A549 (cell line): ENCODE measurements around the gene RRAGD. TPM values are rescaled to one million over a fixed set of nuclear protein-coding genes. Genes with fewer than 3 reads are reported as not detected.
A peak's percentile ranks its signal among the peaks of the same experiment; 100 is the strongest.

Experiments
- ATAC-seq, 2 experiments: fragments of 200-7000 bp in 1 of 2; fragments of >200 bp in 1 of 2; cut with Nextera tagmentation in 1 of 2; cut with Tn5 transposase in 1 of 2; 3 replicates each; pipeline versions ENCODE4 v1.8.0 to v1.9.1; 2018 to 2020; ENCODE audit warnings: mild to moderate bottlenecking in 1 of 2, moderate library complexity in 1 of 2
- CTCF ChIA-PET: fragments of 300-600 bp; sonication (Branson Sonifier 250); formaldehyde crosslinking; extraction: SDS; loops from one replicate; lab custom pipeline; 2021; ENCODE audit warnings: antibody characterized with exemption, inconsistent platforms; lab: Yijun Ruan, JAX
- POLR2A ChIA-PET: fragments of 350-600 bp; formaldehyde crosslinking; extraction: SDS; loops from one replicate; lab custom pipeline; 2021; ENCODE audit warnings: antibody characterized with exemption, inconsistent platforms; lab: Yijun Ruan, JAX
- DNase-seq, 2 experiments: peaks; one replicate each; pipeline versions ENCODE4 v3.0.0 to v3.0.0-alpha.2; 2011 to 2016; ENCODE audit warnings: low read depth in 1 of 2, low spot score in 1 of 2
- FAIRE-seq: peaks from 2 replicates; lab custom pipeline; 2011; peaks lifted over from hg19 to GRCh38; lab: Jason Lieb, UNC
- H3K27ac ChIP-seq, 2 experiments: fragments of >200 bp; sonication (Bioruptor Twin); formaldehyde crosslinking; 3 replicates each; pipeline ENCODE4 v1.5.1; 2016 to 2017
- H3K4me1 ChIP-seq: fragments of >200 bp; sonication (Bioruptor Twin); formaldehyde crosslinking; 3 replicates; pipeline ENCODE4 v1.6.1; 2016
- H3K4me2 ChIP-seq: fragments of >200 bp; sonication (Bioruptor Twin); formaldehyde crosslinking; 3 replicates; pipeline ENCODE4 v1.6.1; 2016
- H3K4me3 ChIP-seq: fragments of >200 bp; sonication (Bioruptor Twin); formaldehyde crosslinking; 3 replicates; pipeline ENCODE4 v1.5.1; 2016
- H3K9me3 ChIP-seq: fragments of >200 bp; sonication (Bioruptor Twin); formaldehyde crosslinking; 3 replicates; pipeline ENCODE4 v1.6.1; 2016
- BHLHE40 ChIP-seq: IDR thresholded peaks from 2 replicates; pipeline ENCODE4 v1.6.1; 2012; ENCODE audit warnings: low read depth, low read length, inconsistent platforms
- CHD2 ChIP-seq: fragments of 150-350 bp; IDR thresholded peaks from 2 replicates; pipeline ENCODE4 v1.6.1; 2014; ENCODE audit warnings: low read length; ENCODE audit not compliant: partially characterized antibody
- CTCF ChIP-seq: fragments of >200 bp; sonication (Bioruptor Twin); formaldehyde crosslinking; IDR thresholded peaks from 3 replicates; pipeline ENCODE4 v1.5.1; 2016
- EP300 ChIP-seq, 2 experiments: fragments of >200 bp; sonication (Bioruptor Twin); formaldehyde crosslinking; IDR thresholded peaks; 2 replicates in 1 of 2; 3 replicates in 1 of 2; pipeline ENCODE4 v1.6.1; 2016 to 2017
- FOXS1 ChIP-seq: fragments of 250-450 bp; sonication (Bioruptor Pico); IDR thresholded peaks from 2 replicates; pipeline ENCODE4 v1.5.0; 2020; ENCODE audit warnings: mild to moderate bottlenecking, moderate library complexity
- GATA3 ChIP-seq: IDR thresholded peaks from 2 replicates; pipeline ENCODE4 v1.6.1; 2012; ENCODE audit warnings: borderline replicate concordance
- HEYL ChIP-seq: fragments of 250-450 bp; sonication (Bioruptor Pico); IDR thresholded peaks from 2 replicates; pipeline ENCODE4 v1.8.0; 2021; ENCODE audit warnings: mild to moderate bottlenecking, moderate library complexity
- HOXA7 ChIP-seq: fragments of 250-450 bp; sonication (Bioruptor Pico); IDR thresholded peaks from 2 replicates; pipeline ENCODE4 v1.5.0; 2020; ENCODE audit warnings: mild to moderate bottlenecking, moderate library complexity
- HOXB13 ChIP-seq: fragments of 250-450 bp; sonication (Bioruptor Pico); IDR thresholded peaks from 2 replicates; pipeline ENCODE4 v1.5.0; 2020; ENCODE audit warnings: low read depth, mild to moderate bottlenecking, moderate library complexity
- JUN ChIP-seq, 2 experiments: fragments of >200 bp; sonication (Bioruptor Twin); formaldehyde crosslinking; IDR thresholded peaks; 2 replicates in 1 of 2; 3 replicates in 1 of 2; pipeline ENCODE4 v1.6.1; 2016 to 2017
- JUNB ChIP-seq: fragments of >200 bp; sonication (Bioruptor Twin); formaldehyde crosslinking; IDR thresholded peaks from 2 replicates; pipeline ENCODE4 v1.6.1; 2016
- NR3C1 ChIP-seq: fragments of >200 bp; sonication (Bioruptor Twin); formaldehyde crosslinking; IDR thresholded peaks from 3 replicates; pipeline ENCODE4 v1.6.1; 2017
- PHF8 ChIP-seq: fragments of 200-600 bp; sonication (generic); IDR thresholded peaks from 2 replicates; pipeline ENCODE4 v1.6.1; 2016; ENCODE audit warnings: low read depth, mild to moderate bottlenecking, antibody characterized with exemption, moderate library complexity, borderline replicate concordance
- POLR2AphosphoS2 ChIP-seq: conservative IDR thresholded peaks from 2 replicates; pipeline ENCODE4 v1.6.1; 2012; ENCODE audit warnings: low read length, improper control_type of control experiment, inconsistent platforms
- RAD21 ChIP-seq, 2 experiments: fragments of >200 bp in 1 of 2; sonication (Bioruptor Twin) in 1 of 2; formaldehyde crosslinking in 1 of 2; IDR thresholded peaks in 1 of 2; conservative IDR thresholded peaks in 1 of 2; 2 replicates in 1 of 2; 3 replicates in 1 of 2; pipeline ENCODE4 v1.6.1; 2012 to 2018; ENCODE audit warnings: inconsistent platforms in 1 of 2
- SMC3 ChIP-seq: fragments of >200 bp; sonication (Bioruptor Twin); formaldehyde crosslinking; IDR thresholded peaks from 3 replicates; pipeline ENCODE4 v1.6.1; 2018; ENCODE audit warnings: inconsistent platforms
- SREBF2 ChIP-seq: fragments of 450-650 bp; IDR thresholded peaks from 2 replicates; pipeline ENCODE4 v1.6.1; 2014; ENCODE audit warnings: mild to moderate bottlenecking, moderate library complexity
- ZFP36 ChIP-seq: fragments of 450-650 bp; IDR thresholded peaks from 2 replicates; pipeline ENCODE4 v1.6.1; 2014; ENCODE audit warnings: borderline replicate concordance; ENCODE audit not compliant: partially characterized antibody
- WGBS: methylation state at CpG from one replicate; pipeline ENCODE4 v1.1.6; 2017; ENCODE audit errors: missing lambda C conversion rate; 5-methylcytosine and 5-hydroxymethylcytosine counted together
- polyA plus RNA-seq, 4 experiments: library from polyadenylated mRNA; depleted of rRNA in 3 of 4; stranded (reverse); fragments of >200 nt; fragmentation: RNase III in 1 of 4; extraction: RNeasy Plus Mini Kit Qiagen cat#74134 plus additional on column Dnase treatment in 1 of 4; gene quantifications; 2 replicates in 3 of 4; 3 replicates in 1 of 4; pipeline ENCODE4 v1.2.3, GENCODE V29; 2011 to 2017
- TF ChIP-seq, protein P1 (sequence below): fragments of 450-650 bp; IDR thresholded peaks from 2 replicates; pipeline ENCODE4 v1.6.1; 2014; ENCODE audit warnings: antibody characterized with exemption
- TF ChIP-seq, protein P2 (sequence below): fragments of 250-450 bp; sonication (Bioruptor Pico); IDR thresholded peaks from 2 replicates; pipeline ENCODE4 v1.5.0; 2020; ENCODE audit warnings: low read depth, mild to moderate bottlenecking, moderate library complexity
- TF ChIP-seq, protein P3 (sequence below): fragments of 150-350 bp; IDR thresholded peaks from 2 replicates; pipeline ENCODE4 v1.6.1; 2014; ENCODE audit warnings: low read depth, mild to moderate bottlenecking, low read length
- TF ChIP-seq, protein P4 (sequence below): fragments of >200 bp; sonication (Bioruptor Twin); formaldehyde crosslinking; IDR thresholded peaks from 2 replicates; pipeline ENCODE4 v1.6.1; 2016

The RRAGD gene
- polyA plus RNA-seq, 2 of the 4 experiments (the other 2 are of a cell fraction) = 0.72 to 1.2 TPM

DNA sequence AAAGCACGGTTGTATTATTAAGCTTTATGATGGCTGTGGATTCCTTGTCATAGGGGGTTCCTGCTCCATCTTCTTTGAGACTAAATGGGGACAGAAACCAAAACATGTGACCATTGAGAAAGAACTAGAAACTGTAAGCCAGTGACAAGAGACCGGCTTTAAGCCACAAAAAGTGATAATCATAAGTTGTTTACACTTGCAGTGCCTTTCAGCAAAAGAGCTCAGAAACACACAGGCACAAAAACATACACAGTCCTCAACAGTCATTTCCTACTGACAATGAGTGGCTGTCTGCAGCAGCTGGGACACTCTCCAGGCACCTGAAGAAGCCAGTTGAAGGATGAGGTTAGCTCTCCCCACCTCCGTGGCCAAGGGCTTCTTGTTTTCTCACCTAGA lies 39.6 kb downstream of the RRAGD start:
- FAIRE-seq = no peak
- Histone ChIP-seq H3K27ac (no peak overlapping the region), H3K4me3 (no peak overlapping the region), H3K4me1 (no peaks in the 10 kb centered on the region), H3K4me2 (0 out of 3 replicates have a peak overlapping the region, but pooled peaks have one; percentile 9), H3K9me3 (no peaks in the 10 kb centered on the region)
- CTCF ChIA-PET = interaction anchor here (0.6 to 3.7 kb wide), 24 partner anchors 8 to 552 kb away, joined by 3 to 25 read pairs (median 4); partner anchors contain the start of gene UBE2J1
- ATAC-seq = no peak
- no peak for TF ChIP-seq EP300 (IDR thresholded peaks at IDR 0.05)
- TF ChIP-seq POLR2AphosphoS2 = no peak
- TF ChIP-seq NR3C1 = no peak
- no peak for DNase-seq
- POLR2A ChIA-PET = interaction anchor here (1.1 kb wide), 1 partner anchor 19 kb away, joined by 3 read pairs; no protein-coding TSS in a partner anchor
- WGBS = 75% methylated on average over 3 of the region's 3 CpGs

GRCh38 chr6:89371849-89372505 lies 40.1 kb downstream of the RRAGD start:
- ATAC-seq (peak; percentile 94 to 98), FAIRE-seq (no peak), DNase-seq (peak; percentile 49 to 62)
- H3K4me1 ChIP-seq = no peaks in the 10 kb centered on the region
- 0 out of 3 replicates have a peak overlapping the region, but pooled peaks have one; percentile 9 for H3K4me2 ChIP-seq
- H3K9me3 ChIP-seq = no peaks in the 10 kb centered on the region
- WGBS = 29% methylated on average over 6 of the region's 8 CpGs
- TF ChIP-seq PHF8 (no peak), HEYL (no peak), HOXB13 (no peak), JUN (IDR thresholded peaks at IDR 0.05) (no peak), SMC3 (peak; percentile 53), RAD21 (conservative IDR thresholded peaks at IDR 0.05 in 1 of 2, IDR thresholded peaks at IDR 0.05 in 1 of 2) (peak; percentile 48 to 59; a peak in 4 of 5 replicates), ZFP36 (no peak), CTCF (peak; percentile 72), CHD2 (no peak), JUNB (no peak), GATA3 (no peak), SREBF2 (no peak), BHLHE40 (no peak), FOXS1 (CRISPR knock-in tag) (no peak), HOXA7 (no peak)
- TF ChIP-seq, protein P1, sequence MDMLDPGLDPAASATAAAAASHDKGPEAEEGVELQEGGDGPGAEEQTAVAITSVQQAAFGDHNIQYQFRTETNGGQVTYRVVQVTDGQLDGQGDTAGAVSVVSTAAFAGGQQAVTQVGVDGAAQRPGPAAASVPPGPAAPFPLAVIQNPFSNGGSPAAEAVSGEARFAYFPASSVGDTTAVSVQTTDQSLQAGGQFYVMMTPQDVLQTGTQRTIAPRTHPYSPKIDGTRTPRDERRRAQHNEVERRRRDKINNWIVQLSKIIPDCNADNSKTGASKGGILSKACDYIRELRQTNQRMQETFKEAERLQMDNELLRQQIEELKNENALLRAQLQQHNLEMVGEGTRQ = no peak
- TF ChIP-seq, protein P2, sequence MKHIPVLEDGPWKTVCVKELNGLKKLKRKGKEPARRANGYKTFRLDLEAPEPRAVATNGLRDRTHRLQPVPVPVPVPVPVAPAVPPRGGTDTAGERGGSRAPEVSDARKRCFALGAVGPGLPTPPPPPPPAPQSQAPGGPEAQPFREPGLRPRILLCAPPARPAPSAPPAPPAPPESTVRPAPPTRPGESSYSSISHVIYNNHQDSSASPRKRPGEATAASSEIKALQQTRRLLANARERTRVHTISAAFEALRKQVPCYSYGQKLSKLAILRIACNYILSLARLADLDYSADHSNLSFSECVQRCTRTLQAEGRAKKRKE (CRISPR knock-in tag) = no peak
- TF ChIP-seq, protein P3, sequence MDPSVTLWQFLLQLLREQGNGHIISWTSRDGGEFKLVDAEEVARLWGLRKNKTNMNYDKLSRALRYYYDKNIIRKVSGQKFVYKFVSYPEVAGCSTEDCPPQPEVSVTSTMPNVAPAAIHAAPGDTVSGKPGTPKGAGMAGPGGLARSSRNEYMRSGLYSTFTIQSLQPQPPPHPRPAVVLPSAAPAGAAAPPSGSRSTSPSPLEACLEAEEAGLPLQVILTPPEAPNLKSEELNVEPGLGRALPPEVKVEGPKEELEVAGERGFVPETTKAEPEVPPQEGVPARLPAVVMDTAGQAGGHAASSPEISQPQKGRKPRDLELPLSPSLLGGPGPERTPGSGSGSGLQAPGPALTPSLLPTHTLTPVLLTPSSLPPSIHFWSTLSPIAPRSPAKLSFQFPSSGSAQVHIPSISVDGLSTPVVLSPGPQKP = no peak
- TF ChIP-seq, protein P4, sequence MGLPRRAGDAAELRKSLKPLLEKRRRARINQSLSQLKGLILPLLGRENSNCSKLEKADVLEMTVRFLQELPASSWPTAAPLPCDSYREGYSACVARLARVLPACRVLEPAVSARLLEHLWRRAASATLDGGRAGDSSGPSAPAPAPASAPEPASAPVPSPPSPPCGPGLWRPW = no peak
- ChIA-PET CTCF (interaction anchor here (0.6 to 3.7 kb wide), 30 partner anchors 9 to 552 kb away, joined by 3 to 25 read pairs (median 4); partner anchors contain the start of gene UBE2J1), POLR2A (interaction anchor here (1.1 kb wide), 1 partner anchor 19 kb away, joined by 3 read pairs; no protein-coding TSS in a partner anchor)
- no peak overlapping the region for H3K27ac ChIP-seq
- no peak overlapping the region for H3K4me3 ChIP-seq
